ENCODE results near the gene FFAR4. TPM values are rescaled to one million over a fixed set of nuclear protein-coding genes. Genes with fewer than 3 reads are reported as not detected.
"Not testable (repeated sequence)": the region's sequence is repeated elsewhere in the genome, so short reads cannot be mapped to it uniquely, and the experiment has no call there.

The FFAR4 gene
- 0.18 TPM for polyA plus RNA-seq (2013, experiment 1 of 2)
- polyA plus RNA-seq (2013, experiment 2 of 2): 0.21 TPM

- peak within 1 kb of the TSS; percentile 89 for H3K4me2 ChIP-seq (ENCODE audit: low read length)
- H2AK5ac ChIP-seq (ENCODE audit: low read length): no peak within 1 kb of the TSS
- H3K79me1 ChIP-seq (ENCODE audit: low read length): no peaks in the 10 kb centered on the region
- no peaks in the 10 kb centered on the region for H3K36me3 ChIP-seq (ENCODE audit: control insufficient read depth, insufficient read depth, low read length)
- H3K9ac ChIP-seq (ENCODE audit: low read length): peak within 1 kb of the TSS; percentile 16
- no peaks in the 10 kb centered on the region for H3K79me2 ChIP-seq (ENCODE audit: control insufficient read depth, insufficient read depth, low read length)
- H4K8ac ChIP-seq (ENCODE audit: low read depth, low read length): no peak within 1 kb of the TSS
- H3K27ac ChIP-seq (ENCODE audit: low read depth, low read length): no peak within 1 kb of the TSS
- no peak within 1 kb of the TSS for H3K18ac ChIP-seq (ENCODE audit: low read length)
- H3K56ac ChIP-seq (ENCODE audit: low read length): peak within 1 kb of the TSS; percentile 60
- H2BK120ac ChIP-seq (ENCODE audit: low read depth, low read length): no peak within 1 kb of the TSS
- H4K5ac ChIP-seq (ENCODE audit: low read length): no peak within 1 kb of the TSS
- H3K4me3 ChIP-seq (ENCODE audit: low read length): peak within 1 kb of the TSS; percentile 26
- peak; percentile 49 for DNase-seq
- H2BK15ac ChIP-seq (replicated peaks; ENCODE audit: low read depth): no peak within 1 kb of the TSS
- no peak within 1 kb of the TSS for H3K4ac ChIP-seq (ENCODE audit: low read depth, low read length)
- H3K27me3 ChIP-seq (ENCODE audit: insufficient read depth, low read length, poor library complexity): peaks cover 29% of the 10 kb centered on the region
- no peak within 1 kb of the TSS for H2BK5ac ChIP-seq (ENCODE audit: low read length)
- no peaks in the 10 kb centered on the region for H3K4me1 ChIP-seq (ENCODE audit: control insufficient read depth, low read depth, low read length)
- peak within 1 kb of the TSS; percentile 66 for H3K23ac ChIP-seq (ENCODE audit: low read length)
- no CpG with 5 or more reads among the region's 85 CpGs for WGBS (ENCODE audit: extremely low coverage, insufficient coverage, low lambda C conversion rate)
Measured at GRCh38 chr10:93566435-93567276, at the start of gene FFAR4. Gene FFAR4 (plus strand): TSS chr10:93566665. CDS start chr10:93566721, 56 bp downstream.

GRCh38 chr10:93518531-93518930 is 47.9 kb upstream of the FFAR4 start:
- Histone ChIP-seq H2BK15ac (replicated peaks; ENCODE audit: low read depth) (no peak overlapping the region), H3K79me1 (ENCODE audit: low read length) (no peaks in the 10 kb centered on the region), H3K9ac (ENCODE audit: low read length) (no peak overlapping the region), H4K5ac (ENCODE audit: low read length) (no peak overlapping the region), H3K4ac (ENCODE audit: low read depth, low read length) (no peak overlapping the region), H3K36me3 (ENCODE audit: control insufficient read depth, insufficient read depth, low read length) (peaks cover 33% of the 10 kb centered on the region), H3K4me1 (ENCODE audit: control insufficient read depth, low read depth, low read length) (no peaks in the 10 kb centered on the region), H2BK5ac (ENCODE audit: low read length) (no peak overlapping the region), H3K79me2 (ENCODE audit: control insufficient read depth, insufficient read depth, low read length) (no peaks in the 10 kb centered on the region), H3K23ac (ENCODE audit: low read length) (no peak overlapping the region), H3K27me3 (ENCODE audit: insufficient read depth, low read length, poor library complexity) (no peaks in the 10 kb centered on the region), H3K4me3 (ENCODE audit: low read length) (no peak overlapping the region), H4K8ac (ENCODE audit: low read depth, low read length) (no peak overlapping the region), H3K4me2 (ENCODE audit: low read length) (no peak overlapping the region), H3K56ac (ENCODE audit: low read length) (no peak overlapping the region), H2AK5ac (ENCODE audit: low read length) (no peak overlapping the region), H3K27ac (ENCODE audit: low read depth, low read length) (no peak overlapping the region), H2BK120ac (ENCODE audit: low read depth, low read length) (no peak overlapping the region), H3K18ac (ENCODE audit: low read length) (no peak overlapping the region)
- no CpG with 5 or more reads among the region's 4 CpGs for WGBS (ENCODE audit: extremely low coverage, insufficient coverage, low lambda C conversion rate)
- no peak for DNase-seq

GRCh38 chr10:93535293-93535692 is 31.2 kb upstream of the FFAR4 start:
- Histone ChIP-seq H3K4me3 (ENCODE audit: low read length) (no peak overlapping the region), H2BK15ac (replicated peaks; ENCODE audit: low read depth) (no peak overlapping the region), H3K4me2 (ENCODE audit: low read length) (no peak overlapping the region), H2BK120ac (ENCODE audit: low read depth, low read length) (no peak overlapping the region), H2AK5ac (ENCODE audit: low read length) (no peak overlapping the region), H3K79me1 (ENCODE audit: low read length) (no peaks in the 10 kb centered on the region), H3K4ac (ENCODE audit: low read depth, low read length) (no peak overlapping the region), H3K4me1 (ENCODE audit: control insufficient read depth, low read depth, low read length) (no peaks in the 10 kb centered on the region), H3K27ac (ENCODE audit: low read depth, low read length) (no peak overlapping the region), H3K18ac (ENCODE audit: low read length) (no peak overlapping the region), H3K23ac (ENCODE audit: low read length) (no peak overlapping the region), H3K27me3 (ENCODE audit: insufficient read depth, low read length, poor library complexity) (no peaks in the 10 kb centered on the region), H3K79me2 (ENCODE audit: control insufficient read depth, insufficient read depth, low read length) (no peaks in the 10 kb centered on the region), H3K56ac (ENCODE audit: low read length) (no peak overlapping the region), H4K8ac (ENCODE audit: low read depth, low read length) (no peak overlapping the region), H2BK5ac (ENCODE audit: low read length) (no peak overlapping the region), H3K36me3 (ENCODE audit: control insufficient read depth, insufficient read depth, low read length) (no peaks in the 10 kb centered on the region), H4K5ac (ENCODE audit: low read length) (no peak overlapping the region), H3K9ac (ENCODE audit: low read length) (no peak overlapping the region)
- WGBS (ENCODE audit: extremely low coverage, insufficient coverage, low lambda C conversion rate): no CpG with 5 or more reads among the region's 5 CpGs
- DNase-seq: peak; percentile 35

- not testable (repeated sequence) for H4K8ac ChIP-seq (ENCODE audit: low read depth, low read length); H3K79me1 ChIP-seq (ENCODE audit: low read length); H3K4me3 ChIP-seq (ENCODE audit: low read length); H2AK5ac ChIP-seq (ENCODE audit: low read length); H3K4ac ChIP-seq (ENCODE audit: low read depth, low read length); H3K27ac ChIP-seq (ENCODE audit: low read depth, low read length); H3K9ac ChIP-seq (ENCODE audit: low read length); H3K79me2 ChIP-seq (ENCODE audit: control insufficient read depth, insufficient read depth, low read length); H3K18ac ChIP-seq (ENCODE audit: low read length); H3K27me3 ChIP-seq (ENCODE audit: insufficient read depth, low read length, poor library complexity); H2BK120ac ChIP-seq (ENCODE audit: low read depth, low read length); DNase-seq; H3K36me3 ChIP-seq (ENCODE audit: control insufficient read depth, insufficient read depth, low read length); H2BK15ac ChIP-seq (replicated peaks; ENCODE audit: low read depth); H3K4me1 ChIP-seq (ENCODE audit: control insufficient read depth, low read depth, low read length); H2BK5ac ChIP-seq (ENCODE audit: low read length); H3K4me2 ChIP-seq (ENCODE audit: low read length); H4K5ac ChIP-seq (ENCODE audit: low read length); H3K23ac ChIP-seq (ENCODE audit: low read length); H3K56ac ChIP-seq (ENCODE audit: low read length)
- WGBS (ENCODE audit: extremely low coverage, insufficient coverage, low lambda C conversion rate): no CpG with 5 or more reads among the region's 4 CpGs
Measured at GRCh38 chr10:93540871-93541270, 25.6 kb upstream of the FFAR4 start.

- H2BK5ac ChIP-seq (ENCODE audit: low read length): no peak overlapping the region
- H3K79me2 ChIP-seq (ENCODE audit: control insufficient read depth, insufficient read depth, low read length): no peaks in the 10 kb centered on the region
- no peak overlapping the region for H3K18ac ChIP-seq (ENCODE audit: low read length)
- H3K23ac ChIP-seq (ENCODE audit: low read length): no peak overlapping the region
- H4K8ac ChIP-seq (ENCODE audit: low read depth, low read length): no peak overlapping the region
- H2BK15ac ChIP-seq (replicated peaks; ENCODE audit: low read depth): no peak overlapping the region
- H3K36me3 ChIP-seq (ENCODE audit: control insufficient read depth, insufficient read depth, low read length): no peaks in the 10 kb centered on the region
- no peaks in the 10 kb centered on the region for H3K79me1 ChIP-seq (ENCODE audit: low read length)
- no peak overlapping the region for H4K5ac ChIP-seq (ENCODE audit: low read length)
- no peaks in the 10 kb centered on the region for H3K4me1 ChIP-seq (ENCODE audit: control insufficient read depth, low read depth, low read length)
- H3K4ac ChIP-seq (ENCODE audit: low read depth, low read length): no peak overlapping the region
- no peak overlapping the region for H3K27ac ChIP-seq (ENCODE audit: low read depth, low read length)
- H3K9ac ChIP-seq (ENCODE audit: low read length): no peak overlapping the region
- no peak overlapping the region for H2BK120ac ChIP-seq (ENCODE audit: low read depth, low read length)
- H3K4me3 ChIP-seq (ENCODE audit: low read length): no peak overlapping the region
- no peak overlapping the region for H3K4me2 ChIP-seq (ENCODE audit: low read length)
- H2AK5ac ChIP-seq (ENCODE audit: low read length): no peak overlapping the region
- H3K56ac ChIP-seq (ENCODE audit: low read length): no peak overlapping the region
- no CpG with 5 or more reads among the region's 23 CpGs for WGBS (ENCODE audit: extremely low coverage, insufficient coverage, low lambda C conversion rate)
- DNase-seq: peak; percentile 48
- no peaks in the 10 kb centered on the region for H3K27me3 ChIP-seq (ENCODE audit: insufficient read depth, low read length, poor library complexity)
Measured at GRCh38 chr10:93541402-93542357, 24.8 kb upstream of the FFAR4 start.
